Measurements from ENCODE around the gene SAFB2. TPM values are rescaled to one million over a fixed set of nuclear protein-coding genes. Genes with fewer than 3 reads are reported as not detected.

Gene SAFB2
- total and polyA plus RNA-seq, 7 donors, result 30.4 to 52.9 (median 42.1) TPM

DNA sequence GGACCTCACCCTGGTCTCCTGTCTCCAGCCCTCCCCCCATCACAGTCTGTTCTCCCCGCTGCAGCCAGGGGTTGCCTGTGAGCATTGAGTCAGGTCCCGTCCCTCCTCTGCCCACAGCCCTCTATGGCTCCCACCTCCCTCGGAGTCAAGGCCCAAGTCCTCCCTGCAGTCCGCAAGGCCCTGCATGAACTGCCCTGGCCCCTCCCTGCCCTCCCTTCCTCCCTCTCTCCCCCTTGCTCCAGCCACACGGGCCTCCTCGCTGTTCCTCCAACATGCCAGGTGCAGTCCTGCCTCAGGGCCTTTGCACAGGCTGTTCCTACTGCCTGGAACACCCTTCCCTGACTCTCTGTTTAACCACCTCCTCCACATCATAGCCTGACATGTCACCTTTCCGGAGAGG, 57.6 kb downstream of the SAFB2 start:
- no peak for DNase-seq
- no peak for ATAC-seq
- H3K36me3 ChIP-seq (ENCODE audit: insufficient read depth in 1 of 2, low read depth in 1 of 2), result no peaks in the 10 kb centered on the region
- 53 to 65% (median 58%) methylated on average over 7 of the region's 7 CpGs for WGBS, 3 donors
- H3K27me3 ChIP-seq (ENCODE audit: insufficient read depth in 3 of 3, low read length in 2 of 3), result peaks cover 0 to 91% (median 34%) of the 10 kb centered on the region in 3 donors
- no peak overlapping the region for H3K27ac ChIP-seq
- no peak for TF ChIP-seq CTCF (IDR thresholded peaks at IDR 0.05)
- intact Hi-C loops (cut with DNase I), result no loop called here
- peaks cover 8% of the 10 kb centered on the region for H3K9me3 ChIP-seq
- H3K4me3 ChIP-seq, result no peak overlapping the region
- no peaks in the 10 kb centered on the region for H3K4me1 ChIP-seq

GRCh38 chr19:5563935-5564612, 58.5 kb downstream of the SAFB2 start:
- ATAC-seq (no peak), DNase-seq (no peak)
- no peak overlapping the region for H3K4me3 ChIP-seq
- H3K27ac ChIP-seq, result no peak overlapping the region
- H3K9me3 ChIP-seq, result peaks cover 8% of the 10 kb centered on the region
- intact Hi-C loops (cut with DNase I), result no loop called here
- no peak for TF ChIP-seq CTCF (IDR thresholded peaks at IDR 0.05)
- peaks cover 0 to 88% (median 38%) of the 10 kb centered on the region in 3 donors for H3K27me3 ChIP-seq (ENCODE audit: insufficient read depth in 3 of 3, low read length in 2 of 3)
- H3K36me3 ChIP-seq (ENCODE audit: insufficient read depth in 1 of 2, low read depth in 1 of 2), result no peaks in the 10 kb centered on the region
- 31 to 36% (median 33%) methylated on average over 12 to 14 of the region's 14 CpGs for WGBS, 3 donors
- H3K4me1 ChIP-seq, result no peaks in the 10 kb centered on the region

DNA sequence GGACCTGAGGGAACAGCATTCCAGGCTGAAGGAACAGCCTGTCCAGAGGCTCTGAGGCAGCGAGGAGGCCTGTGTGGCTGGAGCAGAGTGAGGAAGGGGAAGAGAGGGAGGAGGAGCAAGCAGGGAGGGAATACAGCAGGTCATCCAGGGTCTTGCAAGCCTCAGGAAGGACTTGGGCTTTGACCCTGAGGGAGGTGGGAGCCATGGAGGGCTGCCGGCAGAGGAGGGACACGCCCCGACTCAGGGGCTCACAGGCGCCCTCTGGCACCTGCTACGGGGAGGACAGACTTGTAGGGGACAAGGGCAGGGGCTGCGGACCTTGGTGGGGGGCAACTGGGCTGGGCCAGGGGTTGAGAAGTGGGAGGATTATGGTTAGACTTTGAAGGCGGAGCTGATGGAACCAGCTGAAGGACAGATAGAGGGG, 59.6 kb downstream of the SAFB2 start:
- TF ChIP-seq CTCF (IDR thresholded peaks at IDR 0.05), result no peak
- H3K36me3 ChIP-seq (ENCODE audit: insufficient read depth in 1 of 2, low read depth in 1 of 2), result no peaks in the 10 kb centered on the region
- no peak overlapping the region for H3K27ac ChIP-seq
- peaks cover 0 to 82% (median 42%) of the 10 kb centered on the region in 3 donors for H3K27me3 ChIP-seq (ENCODE audit: insufficient read depth in 3 of 3, low read length in 2 of 3)
- DNase-seq, result no peak
- intact Hi-C loops (cut with DNase I), result no loop called here
- peaks cover 8% of the 10 kb centered on the region for H3K9me3 ChIP-seq
- no peaks in the 10 kb centered on the region for H3K4me1 ChIP-seq
- no peak for ATAC-seq
- H3K4me3 ChIP-seq, result no peak overlapping the region
- 29 to 37% (median 34%) methylated on average over 8 of the region's 8 CpGs for WGBS, 3 donors

DNA sequence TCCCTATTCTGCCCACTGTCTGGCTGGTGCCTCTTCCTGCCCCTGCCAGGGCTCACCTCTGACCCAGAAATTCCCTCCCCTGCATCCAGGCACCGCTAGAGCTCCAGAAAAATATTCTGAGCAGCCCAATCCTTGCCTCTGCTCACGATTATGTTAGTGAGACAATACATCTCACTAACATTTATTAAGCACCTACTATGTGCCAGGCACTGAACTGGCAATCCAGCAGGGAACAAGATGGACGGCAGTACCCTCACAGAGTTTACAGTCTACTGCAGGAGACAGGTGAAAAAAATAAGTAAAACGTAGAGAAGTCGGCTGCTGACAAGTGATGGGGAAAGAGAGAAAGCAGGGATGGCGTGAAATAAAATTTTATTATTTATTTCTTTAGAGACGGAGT, 60.3 kb downstream of the SAFB2 start:
- intact Hi-C loops (cut with DNase I), result no loop called here
- WGBS, 3 donors, result 76 to 83% (median 81%) methylated on average over 7 of the region's 7 CpGs
- no peak for DNase-seq

More for the DNA sequence above, 60.3 kb downstream of the SAFB2 start:
- peaks cover 8% of the 10 kb centered on the region for H3K9me3 ChIP-seq
- H3K27me3 ChIP-seq (ENCODE audit: insufficient read depth in 3 of 3, low read length in 2 of 3), result peaks cover 0 to 80% (median 41%) of the 10 kb centered on the region in 3 donors
- no peaks in the 10 kb centered on the region for H3K36me3 ChIP-seq (ENCODE audit: insufficient read depth in 1 of 2, low read depth in 1 of 2)
- H3K27ac ChIP-seq, result no peak overlapping the region
- H3K4me3 ChIP-seq, result no peak overlapping the region
- TF ChIP-seq CTCF (IDR thresholded peaks at IDR 0.05), result no peak
- ATAC-seq, result no peak
- no peaks in the 10 kb centered on the region for H3K4me1 ChIP-seq
